Measurements from ENCODE around the gene TAF6L. TPM values are rescaled to one million over a fixed set of nuclear protein-coding genes. Genes with fewer than 3 reads are reported as not detected.
"Not testable (repeated sequence)": the region's sequence is repeated elsewhere in the genome, so short reads cannot be mapped to it uniquely, and the experiment has no call there.

The TAF6L gene
- total RNA-seq, 1 donor from 2014 or later, result 31.0 TPM

- H3K4me1 Mint-ChIP-seq (ENCODE audit: unreplicated experiment), result peaks cover 31% of the 10 kb centered on the region
- peaks cover 21% of the 10 kb centered on the region for H3K27me3 Mint-ChIP-seq (ENCODE audit: unreplicated experiment)
- no peak for TF ChIP-seq CTCF (IDR thresholded peaks at IDR 0.05; ENCODE audit: unreplicated experiment)
- peak within 1 kb of the TSS; percentile 96 for H3K27ac Mint-ChIP-seq (ENCODE audit: unreplicated experiment)
- DNase-seq (ENCODE audit: low spot score), result peak; percentile 78
- peak within 1 kb of the TSS; percentile 99 for H3K4me3 Mint-ChIP-seq (ENCODE audit: unreplicated experiment)
- no peaks in the 10 kb centered on the region for H3K9me3 Mint-ChIP-seq (ENCODE audit: unreplicated experiment)
- H3K36me3 Mint-ChIP-seq (ENCODE audit: low read depth, unreplicated experiment), result peaks cover 26% of the 10 kb centered on the region
Measured at GRCh38 chr11:62728171-62728988, 42.8 kb upstream of the TAF6L start, which contains the start of gene TTC9C. TTC9C (plus strand) TSS chr11:62728486; CDS start chr11:62728849, 363 bp downstream.

- peaks cover 18% of the 10 kb centered on the region for H3K4me1 Mint-ChIP-seq (ENCODE audit: unreplicated experiment)
- not testable (repeated sequence) for H3K27ac Mint-ChIP-seq (ENCODE audit: unreplicated experiment); H3K9me3 Mint-ChIP-seq (ENCODE audit: unreplicated experiment); DNase-seq (ENCODE audit: low spot score)
- H3K36me3 Mint-ChIP-seq (ENCODE audit: low read depth, unreplicated experiment), result peaks cover 17% of the 10 kb centered on the region
- peaks cover 20% of the 10 kb centered on the region for H3K27me3 Mint-ChIP-seq (ENCODE audit: unreplicated experiment)
- H3K4me3 Mint-ChIP-seq (ENCODE audit: unreplicated experiment), result peak overlapping the region; percentile 59
Measured at GRCh38 chr11:62730076-62730475, 41.1 kb upstream of the TAF6L start.

DNA sequence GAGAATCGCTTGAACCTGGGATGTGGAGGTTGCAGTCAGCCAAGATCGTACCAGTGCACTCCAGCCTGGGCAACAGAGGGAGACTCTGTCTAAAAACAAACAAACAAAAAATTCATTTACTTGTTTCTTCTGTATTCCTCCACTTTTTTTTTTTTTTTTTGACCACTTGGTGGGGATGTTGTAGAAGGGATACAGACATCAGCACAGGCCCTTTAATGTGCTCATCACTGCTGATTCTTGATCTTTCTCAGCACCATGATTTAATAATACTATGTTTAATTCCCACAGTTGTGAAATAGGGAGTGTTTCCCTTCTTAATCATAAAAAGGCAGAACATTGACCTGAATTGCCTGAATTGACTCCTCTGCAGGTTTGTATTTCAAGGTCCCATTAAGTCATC, 38.4 kb upstream of the TAF6L start:
- Mint-ChIP-seq H3K9me3 (ENCODE audit: unreplicated experiment) (no peaks in the 10 kb centered on the region), H3K27ac (ENCODE audit: unreplicated experiment) (peak overlapping the region; percentile 50), H3K4me3 (ENCODE audit: unreplicated experiment) (peak overlapping the region; percentile 79), H3K27me3 (ENCODE audit: unreplicated experiment) (peaks cover 5% of the 10 kb centered on the region), H3K4me1 (ENCODE audit: unreplicated experiment) (peaks cover 6% of the 10 kb centered on the region), H3K36me3 (ENCODE audit: low read depth, unreplicated experiment) (peaks cover 11% of the 10 kb centered on the region)
- DNase-seq (ENCODE audit: low spot score), result no peak
- TF ChIP-seq CTCF (IDR thresholded peaks at IDR 0.05; ENCODE audit: unreplicated experiment), result no peak

DNA sequence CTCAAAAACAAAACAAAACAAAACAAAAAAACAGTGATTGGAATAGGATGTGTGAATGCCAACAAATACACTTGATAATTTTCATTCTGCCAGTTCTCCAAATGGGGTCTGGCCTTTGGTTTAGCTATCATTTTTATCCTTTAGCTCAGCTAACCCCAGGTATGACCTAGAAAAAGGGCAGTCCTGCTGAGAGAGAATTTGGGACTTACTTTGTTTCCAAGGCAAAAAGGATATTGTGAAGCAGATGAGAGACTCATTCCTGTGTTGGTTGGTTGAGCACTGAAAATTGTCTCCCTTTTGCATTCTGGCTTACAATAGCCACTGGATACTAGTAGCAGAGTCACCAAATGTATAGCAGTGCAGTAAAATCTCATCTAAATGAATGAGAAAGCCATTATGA, 34.0 kb upstream of the TAF6L start:
- H3K36me3 Mint-ChIP-seq (ENCODE audit: low read depth, unreplicated experiment), result peaks cover 23% of the 10 kb centered on the region
- no peaks in the 10 kb centered on the region for H3K9me3 Mint-ChIP-seq (ENCODE audit: unreplicated experiment)
- no peak for DNase-seq (ENCODE audit: low spot score)
- no peaks in the 10 kb centered on the region for H3K27me3 Mint-ChIP-seq (ENCODE audit: unreplicated experiment)
- no peak overlapping the region for H3K27ac Mint-ChIP-seq (ENCODE audit: unreplicated experiment)
- TF ChIP-seq CTCF (IDR thresholded peaks at IDR 0.05; ENCODE audit: unreplicated experiment), result no peak
- no peak overlapping the region for H3K4me3 Mint-ChIP-seq (ENCODE audit: unreplicated experiment)
- no peaks in the 10 kb centered on the region for H3K4me1 Mint-ChIP-seq (ENCODE audit: unreplicated experiment)

- DNase-seq (ENCODE audit: low spot score), result no peak
- no peak overlapping the region for H3K27ac Mint-ChIP-seq (ENCODE audit: unreplicated experiment)
- no peaks in the 10 kb centered on the region for H3K4me1 Mint-ChIP-seq (ENCODE audit: unreplicated experiment)
- no peak for TF ChIP-seq CTCF (IDR thresholded peaks at IDR 0.05; ENCODE audit: unreplicated experiment)
- no peak overlapping the region for H3K4me3 Mint-ChIP-seq (ENCODE audit: unreplicated experiment)
- no peaks in the 10 kb centered on the region for H3K27me3 Mint-ChIP-seq (ENCODE audit: unreplicated experiment)
- H3K9me3 Mint-ChIP-seq (ENCODE audit: unreplicated experiment), result no peaks in the 10 kb centered on the region
- peaks cover 4% of the 10 kb centered on the region for H3K36me3 Mint-ChIP-seq (ENCODE audit: low read depth, unreplicated experiment)
Measured at GRCh38 chr11:62747475-62748160, 23.6 kb upstream of the TAF6L start.

DNA sequence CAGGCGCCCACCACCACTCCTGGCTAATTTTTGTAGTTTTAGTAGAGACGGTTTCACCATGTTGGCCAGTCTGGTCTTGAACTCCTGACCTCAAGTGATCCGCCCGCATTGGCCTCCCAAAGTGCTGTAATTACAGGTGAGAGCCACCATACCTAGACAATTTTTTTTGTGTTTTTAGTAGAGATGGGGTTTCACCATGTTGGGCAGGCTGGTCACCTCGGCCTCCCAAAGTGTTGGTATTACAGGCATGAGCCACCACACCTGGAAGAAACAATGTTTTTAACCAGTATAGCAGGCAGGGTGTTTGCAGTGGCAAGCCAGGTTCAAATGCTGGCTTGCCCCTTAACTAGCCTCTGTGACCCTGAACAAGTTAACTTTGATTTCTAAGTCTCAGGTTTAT, 21.3 kb upstream of the TAF6L start:
- not testable (repeated sequence) for DNase-seq (ENCODE audit: low spot score); H3K4me3 Mint-ChIP-seq (ENCODE audit: unreplicated experiment); H3K36me3 Mint-ChIP-seq (ENCODE audit: low read depth, unreplicated experiment); H3K9me3 Mint-ChIP-seq (ENCODE audit: unreplicated experiment); H3K4me1 Mint-ChIP-seq (ENCODE audit: unreplicated experiment); H3K27ac Mint-ChIP-seq (ENCODE audit: unreplicated experiment); H3K27me3 Mint-ChIP-seq (ENCODE audit: unreplicated experiment)

Measured in endothelial cell (in vitro differentiated cells).